ENCODE measurements around the gene RIC8A. TPM values are rescaled to one million over a fixed set of nuclear protein-coding genes. Genes with fewer than 3 reads are reported as not detected.

The RIC8A gene
- total RNA-seq, 1 donor from 2014 or later, result 106 TPM

DNA sequence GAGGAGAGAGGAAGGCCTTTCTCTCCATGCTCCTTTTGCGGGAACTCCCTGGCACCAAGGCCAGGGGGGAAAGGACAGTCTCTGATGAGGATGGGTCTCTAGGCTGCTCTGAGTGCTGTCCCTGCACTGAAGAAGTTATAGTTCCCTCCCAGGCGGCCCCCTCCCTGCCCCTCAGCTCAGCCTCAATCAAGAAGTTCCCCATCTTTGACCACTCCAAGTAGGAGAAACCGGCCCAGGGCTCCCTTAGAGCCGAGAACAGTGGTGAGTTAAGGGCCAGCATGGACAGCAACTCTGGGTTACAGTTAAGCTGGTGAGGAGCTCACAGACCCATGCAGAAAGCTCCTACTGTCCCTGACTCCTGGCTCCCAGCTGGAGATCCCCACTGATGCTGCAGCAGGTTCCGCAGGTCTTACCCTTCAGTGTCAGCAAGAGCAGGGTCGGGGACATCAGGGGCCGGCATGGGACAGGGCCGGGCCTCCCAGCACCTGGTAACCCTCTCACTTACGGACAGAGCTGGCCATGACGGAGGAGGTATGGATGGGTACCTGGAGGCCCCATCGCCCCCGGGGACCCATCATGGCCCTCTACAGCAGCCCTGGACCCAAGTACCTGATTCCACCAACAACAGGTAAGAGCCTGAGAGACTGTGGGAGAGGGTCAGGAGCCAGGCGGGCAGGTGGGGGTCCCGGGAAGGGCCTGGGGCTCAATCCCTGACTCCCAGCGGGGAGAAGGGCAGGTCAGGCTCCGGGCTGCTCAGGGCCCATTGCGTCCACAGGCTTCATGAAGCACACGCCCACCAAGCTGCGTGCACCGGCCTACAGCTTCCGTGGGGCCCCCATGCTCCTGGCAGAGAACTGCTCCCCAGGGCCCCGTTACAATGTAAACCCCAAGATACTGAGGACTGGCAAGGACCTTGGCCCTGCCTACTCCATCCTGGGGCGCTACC lies 10.4 kb upstream of the RIC8A start:
- TF ChIP-seq, protein P1, sequence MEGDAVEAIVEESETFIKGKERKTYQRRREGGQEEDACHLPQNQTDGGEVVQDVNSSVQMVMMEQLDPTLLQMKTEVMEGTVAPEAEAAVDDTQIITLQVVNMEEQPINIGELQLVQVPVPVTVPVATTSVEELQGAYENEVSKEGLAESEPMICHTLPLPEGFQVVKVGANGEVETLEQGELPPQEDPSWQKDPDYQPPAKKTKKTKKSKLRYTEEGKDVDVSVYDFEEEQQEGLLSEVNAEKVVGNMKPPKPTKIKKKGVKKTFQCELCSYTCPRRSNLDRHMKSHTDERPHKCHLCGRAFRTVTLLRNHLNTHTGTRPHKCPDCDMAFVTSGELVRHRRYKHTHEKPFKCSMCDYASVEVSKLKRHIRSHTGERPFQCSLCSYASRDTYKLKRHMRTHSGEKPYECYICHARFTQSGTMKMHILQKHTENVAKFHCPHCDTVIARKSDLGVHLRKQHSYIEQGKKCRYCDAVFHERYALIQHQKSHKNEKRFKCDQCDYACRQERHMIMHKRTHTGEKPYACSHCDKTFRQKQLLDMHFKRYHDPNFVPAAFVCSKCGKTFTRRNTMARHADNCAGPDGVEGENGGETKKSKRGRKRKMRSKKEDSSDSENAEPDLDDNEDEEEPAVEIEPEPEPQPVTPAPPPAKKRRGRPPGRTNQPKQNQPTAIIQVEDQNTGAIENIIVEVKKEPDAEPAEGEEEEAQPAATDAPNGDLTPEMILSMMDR (IDR thresholded peaks at IDR 0.05; ENCODE audit: insufficient read depth, low read length, severe bottlenecking), result no peak
- H3K36me3 ChIP-seq (ENCODE audit: control insufficient read depth, insufficient read depth, low read length), result no peaks in the 10 kb centered on the region
- H3K4me3 ChIP-seq (ENCODE audit: low read depth, low read length), result no peak overlapping the region
- FAIRE-seq (no peak), DNase-seq (ENCODE audit: low read depth) (no peak)
- no peaks in the 10 kb centered on the region for H3K27me3 ChIP-seq (ENCODE audit: control insufficient read depth, insufficient read depth, low read length)

DNA sequence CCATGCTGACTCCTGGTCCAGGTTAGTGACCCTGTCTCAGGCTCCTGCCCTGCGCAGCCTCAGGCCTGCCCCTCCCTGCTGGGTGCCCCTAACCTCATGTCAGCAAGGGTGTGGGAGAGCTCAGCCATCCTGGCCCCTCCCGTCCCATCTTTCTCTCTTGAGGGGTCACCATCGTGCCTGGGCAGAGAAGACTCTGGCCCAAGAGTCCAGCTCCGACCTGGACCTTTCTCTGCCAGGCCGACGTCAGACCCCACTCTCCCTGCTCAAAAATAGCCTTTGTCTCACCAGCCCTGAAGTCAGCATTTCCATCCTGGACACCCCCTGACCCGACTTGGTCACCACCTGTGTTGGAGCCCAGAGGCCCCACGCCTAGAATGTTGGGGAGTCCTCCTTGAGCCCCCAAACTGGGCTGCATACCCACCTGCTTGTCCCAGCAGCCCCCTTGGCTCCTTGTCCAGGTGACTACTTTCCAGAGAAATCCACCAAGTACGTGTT lies 9.7 kb upstream of the RIC8A start:
- FAIRE-seq (no peak), DNase-seq (ENCODE audit: low read depth) (no peak)
- Histone ChIP-seq H3K4me3 (ENCODE audit: low read depth, low read length) (no peak overlapping the region), H3K27me3 (ENCODE audit: control insufficient read depth, insufficient read depth, low read length) (no peaks in the 10 kb centered on the region), H3K36me3 (ENCODE audit: control insufficient read depth, insufficient read depth, low read length) (peaks cover 3% of the 10 kb centered on the region)
- TF ChIP-seq, protein P1 (IDR thresholded peaks at IDR 0.05; ENCODE audit: insufficient read depth, low read length, severe bottlenecking), result no peak

DNA sequence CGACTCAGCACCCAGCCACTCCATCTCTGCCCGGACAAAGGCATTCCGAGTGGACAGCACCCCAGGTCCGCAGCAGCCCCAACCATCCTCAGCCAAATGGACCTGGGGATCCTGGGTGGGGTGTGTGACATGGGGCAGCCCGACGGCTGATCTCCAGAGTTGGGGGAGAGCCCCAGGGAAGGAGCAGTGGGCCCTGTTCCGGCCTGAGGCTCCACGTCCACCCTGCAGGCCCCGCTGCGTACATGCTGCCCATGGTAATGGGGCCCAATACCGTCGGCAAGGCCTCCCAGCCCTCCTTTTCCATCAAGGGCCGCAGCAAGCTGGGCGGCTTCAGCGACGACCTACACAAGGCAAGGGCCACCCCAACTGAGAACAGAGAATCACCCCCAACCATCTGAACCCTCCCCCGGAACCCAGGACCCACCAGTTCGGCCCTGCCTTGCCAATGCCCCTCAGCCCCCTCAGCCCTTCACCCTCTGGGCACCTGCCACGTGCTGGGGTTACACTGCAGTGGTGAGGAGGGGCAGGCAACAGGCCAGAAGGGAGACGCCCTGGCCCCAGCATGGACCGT lies 9.2 kb upstream of the RIC8A start:
- TF ChIP-seq, protein P1 (IDR thresholded peaks at IDR 0.05; ENCODE audit: insufficient read depth, low read length, severe bottlenecking), result no peak
- Histone ChIP-seq H3K27me3 (ENCODE audit: control insufficient read depth, insufficient read depth, low read length) (no peaks in the 10 kb centered on the region), H3K4me3 (ENCODE audit: low read depth, low read length) (no peak overlapping the region), H3K36me3 (ENCODE audit: control insufficient read depth, insufficient read depth, low read length) (peaks cover 5% of the 10 kb centered on the region)
- FAIRE-seq (no peak), DNase-seq (ENCODE audit: low read depth) (no peak)

DNA sequence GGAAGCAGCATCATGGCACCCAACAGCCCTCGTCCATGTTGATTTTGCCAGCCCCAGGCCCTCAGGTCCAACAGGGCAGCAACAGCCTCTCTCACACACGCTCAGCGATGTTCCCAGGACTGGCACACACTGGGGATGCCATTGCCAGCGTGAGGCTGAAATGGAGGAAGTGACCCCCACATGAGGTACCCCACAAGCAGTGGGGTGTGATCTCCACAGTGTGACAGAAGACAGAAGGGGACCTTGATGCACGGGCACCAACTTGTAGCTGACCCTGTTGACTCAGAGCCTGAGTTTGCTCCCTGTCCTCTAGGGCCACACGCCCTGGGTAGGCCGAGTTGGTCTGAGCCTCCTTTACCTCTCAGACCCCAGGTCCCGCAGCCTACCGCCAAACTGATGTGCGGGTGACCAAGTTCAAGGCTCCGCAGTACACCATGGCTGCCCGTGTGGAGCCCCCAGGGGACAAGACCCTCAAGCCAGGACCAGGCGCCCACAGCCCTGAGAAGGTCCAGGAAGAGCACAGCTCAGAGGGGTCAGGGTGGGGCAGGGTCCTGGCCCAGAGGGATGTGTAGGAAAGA lies 8.4 kb upstream of the RIC8A start:
- H3K36me3 ChIP-seq (ENCODE audit: control insufficient read depth, insufficient read depth, low read length), result peaks cover 8% of the 10 kb centered on the region
- FAIRE-seq (peak; percentile 32), DNase-seq (ENCODE audit: low read depth) (no peak)
- TF ChIP-seq, protein P1 (IDR thresholded peaks at IDR 0.05; ENCODE audit: insufficient read depth, low read length, severe bottlenecking), result no peak
- no peaks in the 10 kb centered on the region for H3K27me3 ChIP-seq (ENCODE audit: control insufficient read depth, insufficient read depth, low read length)
- no peak overlapping the region for H3K4me3 ChIP-seq (ENCODE audit: low read depth, low read length)

DNA sequence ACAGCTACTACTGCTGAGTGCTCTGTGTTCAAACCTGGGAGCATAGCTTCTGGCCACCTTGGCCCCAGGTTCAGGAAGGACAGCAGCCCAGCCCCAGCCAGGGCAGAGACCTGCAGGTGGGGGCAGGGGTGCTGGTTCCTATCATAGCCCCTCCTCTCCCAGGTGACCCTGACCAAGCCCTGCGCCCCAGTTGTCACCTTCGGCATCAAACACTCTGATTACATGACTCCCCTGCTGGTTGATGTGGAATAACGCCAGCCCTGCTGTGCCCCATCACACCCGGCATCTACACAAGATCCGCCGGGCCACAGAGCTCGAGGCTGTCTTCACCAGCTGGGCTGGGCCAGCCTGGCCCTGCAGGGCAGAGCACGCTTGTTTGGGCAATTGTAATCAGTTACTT lies 7.7 kb upstream of the RIC8A start:
- Histone ChIP-seq H3K36me3 (ENCODE audit: control insufficient read depth, insufficient read depth, low read length) (peaks cover 11% of the 10 kb centered on the region), H3K4me3 (ENCODE audit: low read depth, low read length) (no peak overlapping the region), H3K27me3 (ENCODE audit: control insufficient read depth, insufficient read depth, low read length) (no peaks in the 10 kb centered on the region)
- TF ChIP-seq, protein P1 (IDR thresholded peaks at IDR 0.05; ENCODE audit: insufficient read depth, low read length, severe bottlenecking), result no peak
- no peak for DNase-seq (ENCODE audit: low read depth)
- no peak for FAIRE-seq
